ENCODE measurements around the gene ZFYVE28.

Gene ZFYVE28

DNA sequence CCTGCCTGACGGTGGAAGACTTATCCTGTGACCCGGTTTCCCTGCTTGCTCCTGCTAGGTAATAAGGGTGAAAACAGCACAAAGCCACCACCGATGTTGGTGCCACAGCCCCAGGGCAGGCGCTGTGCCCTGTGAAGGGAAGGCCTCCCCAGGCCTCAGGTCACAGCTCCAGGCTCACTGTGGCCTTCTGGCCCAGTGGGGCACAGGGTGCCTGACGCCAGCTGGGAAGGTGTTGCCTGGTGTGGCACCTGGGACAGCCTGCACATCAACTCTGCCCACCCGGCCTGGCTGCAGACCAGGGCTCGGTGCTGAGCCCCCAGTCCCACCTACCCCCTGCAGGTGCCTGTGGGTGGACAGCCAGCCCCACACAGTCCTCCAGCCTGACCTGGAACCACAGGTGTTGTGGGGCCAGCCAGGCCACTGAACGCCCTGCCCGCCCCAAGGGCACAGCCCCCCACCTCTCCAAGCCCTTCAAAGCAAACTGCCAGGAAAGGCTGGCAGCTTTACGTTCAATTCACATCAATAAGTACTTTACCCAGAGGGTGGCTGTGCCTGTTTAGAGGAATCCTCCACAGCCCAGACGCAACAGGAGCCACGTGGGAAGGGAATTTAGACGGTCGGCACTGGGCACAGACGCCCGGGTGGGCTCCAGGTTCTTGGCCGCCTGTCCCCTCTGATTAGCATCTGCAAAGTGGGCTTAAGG, 54.3 kb downstream of the ZFYVE28 start:
- no peak for DNase-seq

DNA sequence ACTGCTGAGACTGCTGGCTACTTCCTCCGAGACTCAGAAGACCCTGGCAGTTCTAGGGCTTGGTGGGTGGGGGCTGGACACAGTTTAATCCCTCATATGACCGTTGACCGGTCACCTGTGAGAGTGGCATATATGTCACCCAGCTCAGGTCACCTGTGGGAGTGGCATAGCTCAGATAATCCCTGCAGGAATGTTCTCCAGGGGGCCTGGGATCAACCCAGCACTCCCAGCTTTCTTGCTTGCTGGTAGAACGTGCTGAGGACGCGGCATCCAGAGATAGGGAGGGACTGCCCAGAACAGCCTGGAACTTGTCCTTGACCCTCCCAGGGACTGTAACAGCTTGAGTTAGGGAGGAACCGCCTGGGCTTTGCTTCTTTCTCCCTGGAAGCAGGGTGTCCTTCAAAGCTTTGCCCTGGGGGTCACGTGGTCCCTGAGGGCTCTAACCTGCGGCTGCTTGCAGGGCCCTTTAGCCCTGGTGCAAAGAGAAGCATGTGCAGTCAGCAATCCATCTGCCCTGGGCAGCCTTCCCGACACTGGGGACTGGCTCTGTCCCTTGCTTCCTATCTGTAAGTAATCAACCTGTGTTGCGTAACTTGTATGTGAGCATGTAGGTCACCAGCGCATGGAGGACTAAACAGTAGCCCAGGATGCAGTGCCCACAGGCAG, 55.3 kb downstream of the ZFYVE28 start:
- no peak for DNase-seq

DNA sequence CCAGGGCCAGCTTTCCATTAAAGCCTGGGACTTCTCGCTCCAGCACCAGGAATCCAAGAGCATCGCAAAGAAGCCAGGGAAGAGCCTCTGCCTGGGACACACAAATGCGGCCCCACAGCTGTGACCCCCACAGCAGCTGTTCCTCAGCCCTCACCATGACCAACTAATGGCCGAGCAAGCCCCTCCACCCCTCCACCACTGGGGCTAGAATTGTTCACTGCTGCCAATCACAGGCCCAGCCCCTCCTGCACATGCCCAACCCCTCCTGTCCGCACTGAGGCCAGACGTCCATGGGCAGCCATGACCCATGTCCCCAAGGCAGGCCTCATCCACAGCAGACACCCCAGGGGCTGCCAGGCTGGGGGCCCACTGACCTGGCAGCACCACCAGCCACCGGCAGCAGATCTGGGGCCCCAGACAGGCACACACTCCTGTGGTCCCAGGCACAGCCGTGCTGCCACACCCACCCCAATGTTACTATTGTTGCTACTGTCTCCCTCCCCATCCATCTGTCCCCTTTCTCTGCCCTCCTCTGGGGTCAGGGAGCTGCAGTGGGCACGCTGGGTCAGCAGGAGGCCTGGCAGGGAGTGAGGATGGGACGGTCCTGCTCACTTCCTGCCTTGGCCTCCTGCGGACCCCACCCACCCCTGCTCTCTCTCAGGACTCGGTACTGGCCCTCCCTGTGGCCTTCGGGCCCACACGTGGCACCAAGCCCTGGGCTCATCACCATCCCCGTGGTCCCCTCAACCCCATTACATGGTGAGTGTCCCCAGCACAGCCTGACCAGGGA, 56.0 kb downstream of the ZFYVE28 start:
- no peak for DNase-seq

- DNase-seq, result no peak
These were observed 56.8 kb downstream of the ZFYVE28 start for GRCh38 chr4:2361366-2362265.

GRCh38 chr4:2360396-2360730, 58.1 kb downstream of the ZFYVE28 start:
- DNase-seq, result no peak

- DNase-seq, result no peak
These were observed 58.7 kb downstream of the ZFYVE28 start for GRCh38 chr4:2359591-2360395.

GRCh38 chr4:2357821-2358745, 60.4 kb downstream of the ZFYVE28 start:
- DNase-seq, result no peak

DNA sequence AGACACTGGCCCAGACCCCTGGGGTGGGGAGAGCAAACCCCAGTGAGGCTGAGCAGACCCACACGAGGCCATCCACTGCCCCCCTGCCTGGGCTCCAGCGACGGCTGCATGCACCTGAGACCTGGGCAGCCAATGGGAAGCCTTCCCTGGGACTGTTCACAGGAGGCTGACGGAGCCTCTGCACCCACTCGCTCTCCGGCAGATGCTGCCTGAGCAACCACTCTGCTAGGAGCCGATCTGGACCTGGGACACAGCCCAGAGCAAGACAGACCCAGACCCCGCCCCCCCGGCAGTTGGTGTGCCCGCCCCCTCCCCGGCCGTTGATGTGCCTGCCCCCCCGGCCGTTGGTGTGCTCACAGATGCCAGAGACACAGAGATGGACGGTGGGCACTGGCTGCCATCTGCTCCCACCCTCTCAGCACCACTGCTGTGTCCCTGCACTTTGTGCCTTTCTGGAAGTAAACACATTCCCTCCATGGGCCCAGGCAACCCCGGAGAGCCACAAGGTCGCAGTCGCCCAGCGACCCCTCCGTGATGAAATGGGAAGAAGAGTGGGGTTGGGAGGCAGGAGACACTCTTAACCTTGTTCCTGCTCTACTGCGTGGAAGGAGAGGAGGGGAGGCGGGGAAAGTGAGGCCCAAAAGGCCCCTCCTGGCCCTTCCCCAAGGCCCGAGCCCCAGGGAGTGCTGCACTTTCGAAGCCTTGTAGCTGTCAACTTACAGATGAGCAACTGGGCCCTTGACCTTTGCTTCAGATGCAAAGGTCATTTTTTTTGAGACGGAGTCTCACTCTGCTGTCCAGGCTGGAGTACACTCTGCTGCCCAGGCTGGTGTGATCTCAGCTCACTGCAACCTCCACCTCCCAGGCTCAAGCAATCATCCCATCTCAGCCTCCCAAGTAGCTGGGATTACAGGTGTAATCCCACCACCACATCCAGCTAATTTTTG, 62.0 kb downstream of the ZFYVE28 start:
- no peak for DNase-seq

GRCh38 chr4:2354760-2355159, 63.7 kb downstream of the ZFYVE28 start:
- no peak for DNase-seq

- DNase-seq, result peak; percentile 37
These were observed 64.3 kb downstream of the ZFYVE28 start for GRCh38 chr4:2354118-2354517.

- no peak for DNase-seq
These were observed 65.0 kb downstream of the ZFYVE28 start for GRCh38 chr4:2353222-2354107.

GRCh38 chr4:2352729-2353221, 65.7 kb downstream of the ZFYVE28 start:
- no peak for DNase-seq

DNA sequence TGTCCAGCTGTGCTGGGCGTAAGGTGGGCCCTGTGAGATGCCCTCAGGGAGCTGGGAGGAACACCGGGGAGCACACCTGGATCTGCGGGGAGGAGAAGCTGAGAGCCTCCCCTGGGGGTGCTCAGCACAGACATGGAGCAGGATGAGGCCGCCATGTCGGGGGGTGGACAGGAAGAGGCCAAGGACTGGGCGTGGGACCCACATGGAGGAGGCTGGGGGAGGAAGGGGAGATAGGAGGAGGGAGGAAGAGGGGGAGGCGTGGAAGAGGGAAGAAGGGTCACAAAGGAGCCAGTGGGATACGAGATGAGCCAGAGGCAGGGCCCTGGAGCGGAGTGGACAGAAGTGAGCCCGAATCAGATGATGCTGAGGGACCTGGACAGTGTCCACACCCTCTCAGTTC, 66.3 kb downstream of the ZFYVE28 start:
- DNase-seq, result no peak

GRCh38 chr4:2350982-2351381, 67.5 kb downstream of the ZFYVE28 start:
- DNase-seq, result no peak

GRCh38 chr4:2348786-2349185, 69.7 kb downstream of the ZFYVE28 start:
- DNase-seq, result no peak

GRCh38 chr4:2347190-2347589, 71.3 kb downstream of the ZFYVE28 start:
- DNase-seq, result no peak

- DNase-seq, result no peak
These were observed 75.0 kb downstream of the ZFYVE28 start for GRCh38 chr4:2343476-2343875.

- DNase-seq, result no peak
These were observed 76.4 kb downstream of the ZFYVE28 start for GRCh38 chr4:2341911-2342652.
